ENCODE results near the gene CREB3L1.
A peak's percentile ranks its signal among the peaks of the same experiment; 100 is the strongest.

Gene CREB3L1

DNA sequence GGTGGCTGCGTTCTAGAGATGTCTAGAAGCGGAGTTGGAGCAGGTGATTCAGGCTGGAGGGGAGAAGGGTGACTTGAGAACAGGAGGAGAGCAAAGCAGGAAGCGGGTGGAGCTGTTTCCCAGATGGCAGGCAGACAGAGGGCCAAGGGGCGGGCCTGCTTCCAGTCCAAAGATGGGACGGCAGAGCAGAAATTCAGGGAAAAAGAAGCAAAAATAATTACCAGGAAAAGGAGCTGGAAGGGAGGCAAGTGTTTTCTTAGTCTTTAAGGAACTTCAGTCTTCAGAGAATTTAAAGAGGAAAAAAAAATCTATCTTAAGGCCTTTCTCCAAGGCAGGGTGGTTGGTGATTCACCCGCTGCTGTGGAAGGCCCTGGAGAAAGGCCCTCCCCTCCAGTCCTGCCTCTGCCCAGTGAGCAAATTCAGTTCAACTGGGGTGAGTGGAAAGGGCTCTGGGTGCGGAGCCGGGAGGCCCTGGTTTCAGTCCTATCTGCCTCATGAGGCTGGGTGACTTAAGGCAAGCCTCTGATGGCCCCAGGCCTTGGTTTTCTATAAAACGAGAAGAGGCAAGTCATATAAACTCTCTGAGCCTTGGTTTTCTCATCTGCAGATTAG is 4.5 kb upstream of the CREB3L1 start:
- peak; percentile 83 to 85 for DNase-seq (ENCODE audit: low read depth in 2 of 2)
- H3K4me3 ChIP-seq (replicated peaks in 1 of 2; ENCODE audit: low read depth in 2 of 2, low read length in 2 of 2), result no peak overlapping the region
- TF ChIP-seq CTCF (IDR thresholded peaks at IDR 0.05; ENCODE audit: low read depth, low read length), result no peak

GRCh38 chr11:46273511-46274205 is 3.8 kb upstream of the CREB3L1 start:
- H3K4me3 ChIP-seq (replicated peaks in 1 of 2; ENCODE audit: low read depth in 2 of 2, low read length in 2 of 2), result no peak overlapping the region
- no peak for TF ChIP-seq CTCF (IDR thresholded peaks at IDR 0.05; ENCODE audit: low read depth, low read length)
- DNase-seq (ENCODE audit: low read depth in 2 of 2), result peak; percentile 60 to 66

DNA sequence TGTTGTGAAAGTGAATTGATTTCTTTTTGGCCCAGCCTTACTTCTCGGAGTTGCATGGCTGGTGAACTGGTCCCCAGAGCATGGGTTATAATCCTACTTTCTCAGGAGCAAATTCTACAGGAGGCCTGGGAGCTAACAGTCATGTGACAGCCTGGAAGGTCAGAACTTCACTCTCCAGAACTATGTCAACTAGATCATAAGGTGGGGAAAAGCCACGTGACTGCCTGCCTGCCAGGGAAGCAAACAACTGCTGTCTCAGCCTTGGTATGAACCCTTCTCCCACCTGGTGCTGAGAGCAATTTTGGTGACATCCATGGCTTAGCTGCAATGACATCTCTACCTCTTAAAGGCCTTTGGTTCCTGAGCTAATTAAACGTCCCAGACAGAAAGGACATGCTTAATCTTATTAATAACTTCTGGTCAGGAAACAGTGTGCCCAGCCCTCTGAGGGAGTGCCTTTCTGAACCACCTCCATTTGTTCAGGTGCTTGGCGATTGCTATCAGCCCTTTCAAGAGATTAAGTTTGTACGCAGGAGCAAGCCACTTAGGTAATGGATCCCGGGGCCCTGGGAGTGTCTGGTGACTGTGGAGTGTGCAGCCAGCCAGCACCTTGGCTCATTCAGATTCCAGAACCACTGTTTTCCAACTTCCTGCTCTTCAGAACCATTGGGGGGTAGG is 1.4 kb upstream of the CREB3L1 start:
- DNase-seq (ENCODE audit: low read depth in 2 of 2), result no peak
- no peak for TF ChIP-seq CTCF (IDR thresholded peaks at IDR 0.05; ENCODE audit: low read depth, low read length)

DNA sequence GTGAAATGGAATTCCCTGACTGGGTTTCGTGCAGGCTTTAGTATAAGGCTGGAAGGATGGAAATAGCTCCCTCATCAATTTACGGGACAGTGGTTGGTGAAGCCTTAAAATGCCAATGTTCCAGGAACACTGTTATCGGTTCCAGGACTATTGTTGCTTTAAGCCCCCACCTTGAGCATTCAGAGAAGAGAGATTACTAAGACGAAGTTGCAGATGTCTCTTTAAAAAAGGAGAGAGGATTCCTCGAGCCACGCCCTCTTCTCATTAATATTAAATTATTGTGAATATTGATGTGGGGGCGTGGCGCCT is 195 bp upstream of the CREB3L1 start:
- DNase-seq (ENCODE audit: low read depth in 2 of 2), result peak; percentile 69
- peak overlapping the region; percentile 77 to 92 for H3K4me3 ChIP-seq (replicated peaks in 1 of 2; ENCODE audit: low read depth in 2 of 2, low read length in 2 of 2)
- TF ChIP-seq CTCF (IDR thresholded peaks at IDR 0.05; ENCODE audit: low read depth, low read length), result no peak

More for the DNA sequence above, 1.4 kb upstream of the CREB3L1 start:
- no peak overlapping the region for H3K4me3 ChIP-seq (replicated peaks in 1 of 2; ENCODE audit: low read depth in 2 of 2, low read length in 2 of 2)

DNA sequence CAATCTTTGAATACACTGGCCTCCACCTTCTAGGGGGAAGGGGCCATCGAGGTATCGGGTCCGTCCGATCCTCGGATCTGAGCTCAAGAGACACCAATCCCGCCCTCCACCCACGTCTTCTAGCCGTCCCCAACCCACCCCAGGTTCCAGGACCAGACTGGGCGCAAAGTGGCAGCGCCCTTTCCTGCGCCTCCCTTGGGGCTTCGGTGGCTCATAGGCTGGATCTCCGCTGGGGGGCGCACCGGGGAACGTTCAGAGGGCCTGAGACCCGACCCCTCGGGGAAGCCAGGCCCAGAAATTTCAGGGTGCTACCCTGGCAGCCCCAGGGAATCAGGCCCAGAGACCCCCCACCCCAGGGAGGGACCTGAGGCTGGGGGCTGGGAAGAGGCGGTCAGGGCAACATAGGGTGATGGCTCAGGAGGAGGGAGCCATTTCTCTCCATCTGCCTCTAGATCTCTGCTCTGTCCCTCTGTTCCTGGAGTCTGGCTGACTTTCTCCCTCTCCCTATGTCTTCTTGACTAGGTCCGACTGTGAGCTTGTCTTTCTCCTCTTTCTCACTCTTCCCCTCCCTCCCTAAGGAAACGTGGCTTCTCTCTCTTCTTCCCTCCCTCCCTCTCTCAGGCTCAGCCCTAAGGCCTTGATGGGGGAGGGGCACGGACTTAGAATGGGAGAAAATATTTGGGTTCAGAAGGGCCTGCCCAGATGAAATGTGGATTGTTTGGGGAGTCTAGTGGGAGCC is 1.1 kb downstream of the CREB3L1 start:
- peak; percentile 78 for TF ChIP-seq CTCF (IDR thresholded peaks at IDR 0.05; ENCODE audit: low read depth, low read length)
- peak; percentile 66 to 70 for DNase-seq (ENCODE audit: low read depth in 2 of 2)
- peak overlapping the region; percentile 77 to 92 for H3K4me3 ChIP-seq (replicated peaks in 1 of 2; ENCODE audit: low read depth in 2 of 2, low read length in 2 of 2)

- peak overlapping the region; percentile 77 to 92 for H3K4me3 ChIP-seq (replicated peaks in 1 of 2; ENCODE audit: low read depth in 2 of 2, low read length in 2 of 2)
- TF ChIP-seq CTCF (IDR thresholded peaks at IDR 0.05; ENCODE audit: low read depth, low read length), result no peak
- DNase-seq (ENCODE audit: low read depth in 2 of 2), result peak; percentile 79 to 84
These were observed 2.0 kb downstream of the CREB3L1 start for GRCh38 chr11:46279126-46280099.
